Smooth muscle cell (in vitro differentiated cells): Measurements from ENCODE around the gene KRT75. TPM values are rescaled to one million over a fixed set of nuclear protein-coding genes. Genes with fewer than 3 reads are reported as not detected.

Source experiments
- DNase-seq: peaks from one replicate; lab custom pipeline; 2025; ENCODE audit not compliant: unreplicated experiment; lab: John Stamatoyannopoulos, UW
- H2AFZ ChIP-seq: fragments of 200-600 bp; sonication (generic); 2 replicates; pipeline ENCODE4 v1.6.0; 2016; ENCODE audit warnings: antibody characterized with exemption, low read depth, mild to moderate bottlenecking
- H3F3A ChIP-seq: fragments of 200-600 bp; sonication (generic); 2 replicates; pipeline ENCODE4 v1.6.0; 2017; ENCODE audit warnings: antibody characterized with exemption, low read depth
- H3K27ac ChIP-seq: fragments of 200-600 bp; sonication (generic); 2 replicates; pipeline ENCODE4 v1.5.1; 2016; ENCODE audit warnings: low read depth, mild to moderate bottlenecking
- H3K27me3 ChIP-seq: fragments of 200-600 bp; sonication (generic); 2 replicates; pipeline ENCODE4 v1.6.1; 2016; ENCODE audit warnings: low read depth, mild to moderate bottlenecking
- H3K36me3 ChIP-seq: fragments of 200-600 bp; sonication (generic); 2 replicates; pipeline ENCODE4 v1.5.1; 2016; ENCODE audit warnings: low read depth
- H3K4me1 ChIP-seq: fragments of 200-600 bp; sonication (generic); 2 replicates; pipeline ENCODE4 v1.5.1; 2016; ENCODE audit warnings: low read depth
- H3K4me2 ChIP-seq: fragments of 200-600 bp; sonication (generic); 2 replicates; pipeline ENCODE4 v1.6.0; 2016; ENCODE audit warnings: mild to moderate bottlenecking
- H3K4me3 ChIP-seq: fragments of 200-600 bp; sonication (generic); 2 replicates; pipeline ENCODE4 v1.5.1; 2016; ENCODE audit warnings: mild to moderate bottlenecking
- H3K79me2 ChIP-seq: fragments of 200-600 bp; sonication (generic); 2 replicates; pipeline ENCODE4 v1.6.0; 2016; ENCODE audit warnings: low read depth, mild to moderate bottlenecking
- H3K9ac ChIP-seq: fragments of 200-600 bp; sonication (generic); 2 replicates; pipeline ENCODE4 v1.6.0; 2016; ENCODE audit warnings: low read depth
- H3K9me3 ChIP-seq: fragments of 200-600 bp; sonication (generic); replicated peaks from 2 replicates; pipeline ENCODE4 v1.5.1; 2016; ENCODE audit warnings: low read depth
- H4K20me1 ChIP-seq: fragments of 200-600 bp; sonication (generic); 2 replicates; pipeline ENCODE4 v1.6.0; 2016; ENCODE audit warnings: low read depth
- WGBS: methylation state at CpG from one replicate; pipeline ENCODE4 v1.1.7; 2016; ENCODE audit warnings: low lambda C conversion rate; 5-methylcytosine and 5-hydroxymethylcytosine counted together
- polyA plus RNA-seq: library from polyadenylated mRNA; unstranded; fragments of >200 nt; fragmentation: Nextera tagmentation; extraction: Ambion mirVana; gene quantifications from 2 replicates; pipeline ENCODE4 v1.2.1, GENCODE V29; 2016
- total RNA-seq: library from RNA; depleted of rRNA; stranded (reverse); fragments of >200 nt; gene quantifications from 2 replicates; pipeline ENCODE4 v1.2.3, GENCODE V29; 2014
- TF ChIP-seq, protein P1 (sequence below): fragments of 200-600 bp; sonication (generic); IDR thresholded peaks from 2 replicates; pipeline ENCODE4 v1.5.1; 2017; ENCODE audit warnings: borderline replicate concordance, mild to moderate bottlenecking, antibody characterized with exemption; ENCODE audit not compliant: insufficient read depth, poor library complexity, severe bottlenecking

Gene KRT75
- total and polyA plus RNA-seq, 2 experiments from 2014 or later = 0.37 to 1.9 TPM

DNA sequence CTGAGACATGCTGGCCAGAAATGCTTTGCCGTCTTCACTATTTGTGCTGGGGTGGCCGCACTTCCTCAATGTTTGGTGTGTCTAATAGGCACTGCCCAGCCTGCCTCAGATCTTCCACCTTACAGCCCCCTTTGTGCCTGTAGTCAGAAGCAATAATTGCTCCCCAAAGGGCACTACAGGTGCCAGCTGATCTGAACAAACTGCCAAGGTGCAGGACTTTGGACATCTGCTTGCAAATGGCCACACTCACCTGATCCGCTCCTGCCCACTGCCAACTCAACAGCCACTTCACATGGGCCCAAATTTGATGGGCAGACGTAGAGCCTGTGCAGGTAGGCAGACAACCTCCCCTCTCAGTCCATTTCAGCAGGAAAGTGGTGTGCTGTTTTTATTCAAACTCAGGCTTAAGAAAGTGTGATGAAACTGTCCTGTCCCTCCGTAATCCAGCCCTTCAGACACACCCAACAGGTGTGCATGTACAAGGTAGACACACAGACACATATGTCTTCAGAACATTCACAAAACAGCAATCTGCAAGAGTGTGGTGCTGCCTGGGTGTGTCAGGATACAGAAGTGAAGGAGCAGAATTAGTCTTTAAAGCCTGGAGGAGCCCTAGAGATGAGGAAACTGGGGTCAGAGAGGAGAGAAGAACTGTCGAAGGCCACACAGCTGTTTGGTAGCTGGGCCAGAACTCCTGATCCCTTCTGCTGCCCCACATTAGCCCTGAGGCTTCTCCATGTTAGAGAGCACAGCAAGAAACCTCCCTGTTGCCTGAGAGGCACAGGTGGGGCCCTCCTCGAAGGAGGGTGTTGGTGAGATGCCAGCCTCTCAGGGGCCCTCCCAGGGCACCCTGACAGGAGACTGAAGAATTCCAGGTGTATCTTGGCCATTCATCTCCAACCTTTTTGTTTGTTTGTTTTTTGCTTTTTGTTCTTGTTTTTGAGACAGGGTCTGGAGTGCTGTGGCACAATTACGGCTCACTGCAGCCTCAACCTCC is 4.4 kb upstream of the KRT75 start:
- TF ChIP-seq, protein P1, sequence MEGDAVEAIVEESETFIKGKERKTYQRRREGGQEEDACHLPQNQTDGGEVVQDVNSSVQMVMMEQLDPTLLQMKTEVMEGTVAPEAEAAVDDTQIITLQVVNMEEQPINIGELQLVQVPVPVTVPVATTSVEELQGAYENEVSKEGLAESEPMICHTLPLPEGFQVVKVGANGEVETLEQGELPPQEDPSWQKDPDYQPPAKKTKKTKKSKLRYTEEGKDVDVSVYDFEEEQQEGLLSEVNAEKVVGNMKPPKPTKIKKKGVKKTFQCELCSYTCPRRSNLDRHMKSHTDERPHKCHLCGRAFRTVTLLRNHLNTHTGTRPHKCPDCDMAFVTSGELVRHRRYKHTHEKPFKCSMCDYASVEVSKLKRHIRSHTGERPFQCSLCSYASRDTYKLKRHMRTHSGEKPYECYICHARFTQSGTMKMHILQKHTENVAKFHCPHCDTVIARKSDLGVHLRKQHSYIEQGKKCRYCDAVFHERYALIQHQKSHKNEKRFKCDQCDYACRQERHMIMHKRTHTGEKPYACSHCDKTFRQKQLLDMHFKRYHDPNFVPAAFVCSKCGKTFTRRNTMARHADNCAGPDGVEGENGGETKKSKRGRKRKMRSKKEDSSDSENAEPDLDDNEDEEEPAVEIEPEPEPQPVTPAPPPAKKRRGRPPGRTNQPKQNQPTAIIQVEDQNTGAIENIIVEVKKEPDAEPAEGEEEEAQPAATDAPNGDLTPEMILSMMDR = no peak
- no peaks in the 10 kb centered on the region for H3K9me3 ChIP-seq
- no peaks in the 10 kb centered on the region for H3K79me2 ChIP-seq
- H3K9ac ChIP-seq = no peak overlapping the region
- peaks cover 15% of the 10 kb centered on the region for H3F3A ChIP-seq
- H3K4me2 ChIP-seq = no peak overlapping the region
- no peak overlapping the region for H2AFZ ChIP-seq
- H3K4me1 ChIP-seq = peaks cover 26% of the 10 kb centered on the region
- no peaks in the 10 kb centered on the region for H3K36me3 ChIP-seq
- H3K27me3 ChIP-seq = no peaks in the 10 kb centered on the region
- no peak overlapping the region for H3K27ac ChIP-seq
- whole genome bisulfite sequencing = 87% methylated on average over 8 of the region's 8 CpGs
- no peak overlapping the region for H3K4me3 ChIP-seq
- no peaks in the 10 kb centered on the region for H4K20me1 ChIP-seq
- no peak for DNase-seq

DNA sequence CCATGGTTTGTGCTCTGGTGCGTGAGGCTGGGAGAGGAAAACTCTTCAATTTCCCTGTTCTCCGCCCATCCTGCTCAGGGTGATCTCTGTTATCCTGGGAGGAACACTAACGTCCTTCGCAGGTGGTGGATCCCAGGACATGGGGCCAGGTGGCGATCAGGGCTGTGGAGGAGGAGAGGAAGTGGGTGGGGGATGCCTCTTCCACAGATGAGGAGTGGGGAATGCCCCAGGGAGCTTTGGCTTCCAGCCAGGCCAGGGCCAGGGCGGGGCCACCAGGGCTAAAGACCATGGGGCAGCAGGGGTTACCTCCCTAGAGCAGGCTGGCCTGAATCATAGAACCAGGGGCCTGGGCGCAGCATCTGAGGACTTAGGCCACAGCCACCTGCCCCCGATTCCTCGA is 3.3 kb upstream of the KRT75 start:
- Histone ChIP-seq H2AFZ (no peak overlapping the region), H3K27ac (no peak overlapping the region), H3K4me1 (peaks cover 19% of the 10 kb centered on the region), H3K9ac (no peak overlapping the region), H3K9me3 (no peaks in the 10 kb centered on the region), H3F3A (peaks cover 15% of the 10 kb centered on the region), H3K36me3 (no peaks in the 10 kb centered on the region), H3K79me2 (no peaks in the 10 kb centered on the region), H3K4me2 (no peak overlapping the region), H3K27me3 (peaks cover 6% of the 10 kb centered on the region), H4K20me1 (no peaks in the 10 kb centered on the region), H3K4me3 (no peak overlapping the region)
- no peak for DNase-seq
- TF ChIP-seq, protein P1 = no peak
- WGBS = 91% methylated on average over 9 of the region's 9 CpGs

DNA sequence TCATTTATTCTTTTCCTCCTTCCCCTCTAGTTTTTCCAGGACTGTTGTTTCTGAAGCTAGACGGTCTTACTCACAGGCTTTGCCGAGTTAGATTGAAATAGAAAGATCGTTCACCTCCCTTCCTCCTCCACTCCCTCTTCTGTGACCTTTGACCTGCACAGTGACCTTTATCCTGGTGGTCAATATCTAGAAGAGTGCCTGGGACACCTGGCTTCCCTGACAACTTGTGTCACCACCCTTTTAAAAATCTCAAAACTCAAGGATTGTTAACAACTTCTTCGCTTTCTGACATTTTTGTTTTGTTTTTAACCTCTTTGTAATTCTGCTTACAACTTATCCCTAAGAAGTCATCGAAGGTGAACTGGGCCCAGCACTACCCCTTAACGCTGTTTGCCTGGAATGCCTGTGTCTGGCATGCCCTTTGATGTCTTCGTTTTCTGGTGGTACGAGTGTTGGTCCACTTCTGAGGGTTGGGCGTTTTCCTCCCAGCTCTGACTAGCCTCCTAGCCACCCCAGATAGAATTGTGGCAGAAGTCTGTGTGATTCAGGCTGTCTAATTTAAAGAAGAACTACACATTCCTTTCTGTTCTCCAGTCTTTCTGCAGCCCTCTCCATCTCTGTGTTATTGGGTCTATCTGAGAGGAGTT is 2.8 kb upstream of the KRT75 start:
- Histone ChIP-seq H3F3A (peaks cover 11% of the 10 kb centered on the region), H3K27ac (peak overlapping the region; percentile 15), H3K9ac (no peak overlapping the region), H3K4me3 (no peak overlapping the region), H3K4me1 (peaks cover 14% of the 10 kb centered on the region), H3K4me2 (no peak overlapping the region), H3K27me3 (peaks cover 12% of the 10 kb centered on the region), H2AFZ (no peak overlapping the region), H3K36me3 (no peaks in the 10 kb centered on the region), H3K79me2 (no peaks in the 10 kb centered on the region), H3K9me3 (no peaks in the 10 kb centered on the region), H4K20me1 (no peaks in the 10 kb centered on the region)
- 69% methylated on average over 9 of the region's 9 CpGs for WGBS
- no peak for DNase-seq
- TF ChIP-seq, protein P1 = no peak
